ENCODE measurements around the gene SLC6A6. TPM values are rescaled to one million over a fixed set of nuclear protein-coding genes. Genes with fewer than 3 reads are reported as not detected.

Gene SLC6A6
- total RNA-seq, 3 donors from 2014 or later, result 4.4 to 11.2 (median 10.5) TPM

GRCh38 chr3:14396031-14396692, 6.2 kb upstream of the SLC6A6 start:
- intact Hi-C loops (cut with DNase I, micrococcal nuclease), result no loop called here
- no peak overlapping the region for H3K4me3 ChIP-seq
- DNase-seq (no peak), ATAC-seq (no peak)
- no peak for TF ChIP-seq CTCF (IDR thresholded peaks at IDR 0.05)
- no peaks in the 10 kb centered on the region for H3K9me3 ChIP-seq
- no peaks in the 10 kb centered on the region for H3K36me3 ChIP-seq (ENCODE audit: low read depth)
- H3K4me1 ChIP-seq (ENCODE audit: low read depth), result peaks cover 9% of the 10 kb centered on the region

- intact Hi-C loops (cut with DNase I, micrococcal nuclease), result no loop called here
- ATAC-seq, result peak; percentile 32
- TF ChIP-seq CTCF (IDR thresholded peaks at IDR 0.05), result no peak
- Histone ChIP-seq H3K36me3 (ENCODE audit: low read depth) (no peaks in the 10 kb centered on the region), H3K4me1 (ENCODE audit: low read depth) (peaks cover 8% of the 10 kb centered on the region), H3K4me3 (no peak overlapping the region), H3K9me3 (no peaks in the 10 kb centered on the region)
- DNase-seq, result no peak
These were observed 5.4 kb upstream of the SLC6A6 start for GRCh38 chr3:14397046-14397445.

GRCh38 chr3:14397531-14397930, 4.9 kb upstream of the SLC6A6 start:
- no peak for TF ChIP-seq CTCF (IDR thresholded peaks at IDR 0.05)
- Histone ChIP-seq H3K4me3 (no peak overlapping the region), H3K9me3 (no peaks in the 10 kb centered on the region), H3K4me1 (ENCODE audit: low read depth) (peaks cover 9% of the 10 kb centered on the region), H3K36me3 (ENCODE audit: low read depth) (no peaks in the 10 kb centered on the region)
- no peak for DNase-seq
- ATAC-seq, result no peak
- intact Hi-C loops (cut with DNase I, micrococcal nuclease), result no loop called here

GRCh38 chr3:14397940-14398796, 4.2 kb upstream of the SLC6A6 start:
- ATAC-seq (no peak), DNase-seq (no peak)
- no peaks in the 10 kb centered on the region for H3K9me3 ChIP-seq
- peaks cover 9% of the 10 kb centered on the region for H3K4me1 ChIP-seq (ENCODE audit: low read depth)
- no peaks in the 10 kb centered on the region for H3K36me3 ChIP-seq (ENCODE audit: low read depth)
- no peak for TF ChIP-seq CTCF (IDR thresholded peaks at IDR 0.05)
- intact Hi-C loops (cut with DNase I, micrococcal nuclease), result no loop called here
- no peak overlapping the region for H3K4me3 ChIP-seq

GRCh38 chr3:14398797-14399106, 3.7 kb upstream of the SLC6A6 start:
- intact Hi-C loops (cut with DNase I, micrococcal nuclease), result no loop called here
- H3K9me3 ChIP-seq, result no peaks in the 10 kb centered on the region
- peaks cover 14% of the 10 kb centered on the region for H3K4me1 ChIP-seq (ENCODE audit: low read depth)
- TF ChIP-seq CTCF (IDR thresholded peaks at IDR 0.05), result no peak
- H3K36me3 ChIP-seq (ENCODE audit: low read depth), result no peaks in the 10 kb centered on the region
- no peak overlapping the region for H3K4me3 ChIP-seq
- ATAC-seq (no peak), DNase-seq (no peak)
